ENCODE results near the gene DNAJC27. TPM values are rescaled to one million over a fixed set of nuclear protein-coding genes. Genes with fewer than 3 reads are reported as not detected.

The DNAJC27 gene
- total and polyA plus RNA-seq, 7 donors, result 3.3 to 8.2 (median 7.1) TPM

- 23 to 44% (median 25%) methylated on average over 32 to 33 of the region's 33 CpGs for WGBS, 3 donors
- no peaks in the 10 kb centered on the region for H3K9me3 ChIP-seq
- H3K4me3 ChIP-seq, result peak overlapping the region; percentile 38
- TF ChIP-seq, protein P1, sequence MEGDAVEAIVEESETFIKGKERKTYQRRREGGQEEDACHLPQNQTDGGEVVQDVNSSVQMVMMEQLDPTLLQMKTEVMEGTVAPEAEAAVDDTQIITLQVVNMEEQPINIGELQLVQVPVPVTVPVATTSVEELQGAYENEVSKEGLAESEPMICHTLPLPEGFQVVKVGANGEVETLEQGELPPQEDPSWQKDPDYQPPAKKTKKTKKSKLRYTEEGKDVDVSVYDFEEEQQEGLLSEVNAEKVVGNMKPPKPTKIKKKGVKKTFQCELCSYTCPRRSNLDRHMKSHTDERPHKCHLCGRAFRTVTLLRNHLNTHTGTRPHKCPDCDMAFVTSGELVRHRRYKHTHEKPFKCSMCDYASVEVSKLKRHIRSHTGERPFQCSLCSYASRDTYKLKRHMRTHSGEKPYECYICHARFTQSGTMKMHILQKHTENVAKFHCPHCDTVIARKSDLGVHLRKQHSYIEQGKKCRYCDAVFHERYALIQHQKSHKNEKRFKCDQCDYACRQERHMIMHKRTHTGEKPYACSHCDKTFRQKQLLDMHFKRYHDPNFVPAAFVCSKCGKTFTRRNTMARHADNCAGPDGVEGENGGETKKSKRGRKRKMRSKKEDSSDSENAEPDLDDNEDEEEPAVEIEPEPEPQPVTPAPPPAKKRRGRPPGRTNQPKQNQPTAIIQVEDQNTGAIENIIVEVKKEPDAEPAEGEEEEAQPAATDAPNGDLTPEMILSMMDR (IDR thresholded peaks at IDR 0.05), result no peak
- H3K27ac ChIP-seq, result peak overlapping the region; percentile 15
- H3K4me1 ChIP-seq, result peaks cover 13% of the 10 kb centered on the region
- DNase-seq (peak; percentile 81 to 88), ATAC-seq (peak; percentile 39 to 76 (median 62))
- no peaks in the 10 kb centered on the region for H3K27me3 ChIP-seq (ENCODE audit: insufficient read depth in 3 of 3, low read length in 2 of 3)
- no peaks in the 10 kb centered on the region for H3K36me3 ChIP-seq (ENCODE audit: insufficient read depth in 1 of 2, low read depth in 1 of 2)
- intact Hi-C loops (cut with DNase I), result no loop called here
Observed at GRCh38 chr2:24926602-24927252, 45.0 kb downstream of the DNAJC27 start.

DNA sequence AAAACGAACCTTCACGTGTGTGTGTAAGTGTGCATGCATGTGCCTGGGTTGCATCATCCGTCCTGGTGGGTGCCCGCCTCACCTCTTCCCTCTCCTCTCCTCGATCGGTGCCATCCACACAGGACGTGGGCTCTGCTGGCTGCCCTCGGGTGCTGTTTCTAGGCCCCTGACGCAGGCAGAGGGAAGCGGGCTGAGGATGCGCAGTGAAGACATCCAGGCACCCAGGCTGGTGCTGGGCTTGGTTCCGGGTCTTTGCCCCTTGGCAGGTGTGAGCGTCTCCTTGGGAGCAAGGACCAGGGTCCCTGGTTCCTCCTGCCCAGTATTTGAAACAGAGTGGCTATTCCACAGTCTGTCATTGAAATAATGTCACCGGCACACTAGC is 45.5 kb downstream of the DNAJC27 start:
- no peak for ATAC-seq
- TF ChIP-seq, protein P1 (IDR thresholded peaks at IDR 0.05), result no peak
- peaks cover 11% of the 10 kb centered on the region for H3K4me1 ChIP-seq
- H3K27me3 ChIP-seq (ENCODE audit: insufficient read depth in 3 of 3, low read length in 2 of 3), result no peaks in the 10 kb centered on the region
- WGBS, 3 donors, result 87 to 90% (median 88%) methylated on average over 14 of the region's 14 CpGs
- H3K36me3 ChIP-seq (ENCODE audit: insufficient read depth in 1 of 2, low read depth in 1 of 2), result no peaks in the 10 kb centered on the region
- intact Hi-C loops (cut with DNase I), result no loop called here
- no peak overlapping the region for H3K27ac ChIP-seq
- no peaks in the 10 kb centered on the region for H3K9me3 ChIP-seq
- peak overlapping the region; percentile 38 for H3K4me3 ChIP-seq
- no peak for DNase-seq

DNA sequence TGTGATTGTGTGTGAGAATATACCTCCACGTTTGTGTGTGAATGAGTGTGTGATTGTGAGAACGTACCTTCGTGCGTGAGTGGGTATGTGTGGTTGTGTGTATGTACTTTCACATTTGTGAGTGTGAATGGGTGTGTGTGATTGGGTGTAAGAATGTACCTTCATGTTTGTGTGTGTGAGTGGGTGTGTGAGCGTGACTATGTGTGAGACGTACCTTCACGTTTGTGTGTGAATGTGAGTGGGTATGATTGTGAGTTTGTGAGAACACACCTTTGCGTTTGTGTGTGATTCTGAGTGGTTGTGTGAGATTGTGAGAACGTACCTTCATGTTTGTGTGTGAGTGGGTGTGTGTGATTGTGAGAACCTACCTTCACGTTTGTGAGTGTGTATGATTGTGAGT is 45.9 kb downstream of the DNAJC27 start:
- Histone ChIP-seq H3K27ac (no peak overlapping the region), H3K4me3 (no peak overlapping the region), H3K9me3 (no peaks in the 10 kb centered on the region), H3K4me1 (peaks cover 7% of the 10 kb centered on the region), H3K36me3 (ENCODE audit: insufficient read depth in 1 of 2, low read depth in 1 of 2) (no peaks in the 10 kb centered on the region), H3K27me3 (ENCODE audit: insufficient read depth in 3 of 3, low read length in 2 of 3) (no peaks in the 10 kb centered on the region)
- TF ChIP-seq, protein P1 (IDR thresholded peaks at IDR 0.05), result no peak
- intact Hi-C loops (cut with DNase I), result no loop called here
- WGBS, 3 donors, result 94 to 97% (median 94%) methylated on average over 10 of the region's 10 CpGs
- ATAC-seq (no peak), DNase-seq (no peak)

GRCh38 chr2:24924732-24925131 is 47.0 kb downstream of the DNAJC27 start:
- no peak overlapping the region for H3K4me3 ChIP-seq
- ATAC-seq (no peak), DNase-seq (no peak)
- no peaks in the 10 kb centered on the region for H3K27me3 ChIP-seq (ENCODE audit: insufficient read depth in 3 of 3, low read length in 2 of 3)
- intact Hi-C loops (cut with DNase I), result no loop called here
- TF ChIP-seq, protein P1 (IDR thresholded peaks at IDR 0.05), result no peak
- 73 to 86% (median 85%) methylated on average over 6 of the region's 6 CpGs for WGBS, 3 donors
- H3K36me3 ChIP-seq (ENCODE audit: insufficient read depth in 1 of 2, low read depth in 1 of 2), result no peaks in the 10 kb centered on the region
- no peaks in the 10 kb centered on the region for H3K9me3 ChIP-seq
- no peak overlapping the region for H3K27ac ChIP-seq
- H3K4me1 ChIP-seq, result peaks cover 7% of the 10 kb centered on the region

DNA sequence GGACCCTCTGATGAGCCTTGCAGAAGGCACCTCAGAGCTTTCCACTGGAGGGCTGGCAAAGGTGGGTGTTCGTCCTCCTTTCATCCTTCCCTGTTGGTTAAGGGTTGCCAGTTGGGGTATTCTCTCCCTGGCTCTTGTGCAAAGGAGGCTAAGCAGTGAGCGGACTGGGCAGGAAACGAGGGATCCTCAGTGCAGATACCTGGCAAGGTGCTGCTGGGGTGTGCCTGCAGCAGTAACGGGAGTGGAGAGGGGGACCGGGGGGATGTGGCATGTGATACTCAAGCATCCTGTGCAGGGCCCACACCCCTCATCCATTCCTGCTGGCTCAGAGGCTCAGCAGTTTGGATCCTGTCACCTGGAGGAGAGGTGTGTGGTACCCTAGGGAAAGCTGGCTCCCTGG is 47.5 kb downstream of the DNAJC27 start:
- WGBS, 3 donors, result 95 to 100% (median 99%) methylated on average over 5 of the region's 5 CpGs
- ATAC-seq (no peak), DNase-seq (no peak)
- H3K27me3 ChIP-seq (ENCODE audit: insufficient read depth in 3 of 3, low read length in 2 of 3), result no peaks in the 10 kb centered on the region
- no peaks in the 10 kb centered on the region for H3K36me3 ChIP-seq (ENCODE audit: insufficient read depth in 1 of 2, low read depth in 1 of 2)
- TF ChIP-seq, protein P1 (IDR thresholded peaks at IDR 0.05), result no peak
- no peak overlapping the region for H3K27ac ChIP-seq
- intact Hi-C loops (cut with DNase I), result no loop called here
- no peaks in the 10 kb centered on the region for H3K9me3 ChIP-seq
- peaks cover 7% of the 10 kb centered on the region for H3K4me1 ChIP-seq
- H3K4me3 ChIP-seq, result no peak overlapping the region

All from psoas muscle (tissue), 8 donors.